Fibroblast of skin of abdomen (primary cell): ENCODE measurements around the gene CACNG4.
"Not testable (repeated sequence)": the region's sequence is repeated elsewhere in the genome, so short reads cannot be mapped to it uniquely, and the experiment has no call there.

Experiments
- DNase-seq: peaks from one replicate; pipeline ENCODE4 v3.0.0-alpha.2; 2013

Gene CACNG4

GRCh38 chr17:67018471-67019434 lies 54.2 kb downstream of the CACNG4 start:
- no peak for DNase-seq

- no peak for DNase-seq
Observed at GRCh38 chr17:67019809-67020208, 55.3 kb downstream of the CACNG4 start.

GRCh38 chr17:67020293-67020766 lies 55.8 kb downstream of the CACNG4 start:
- no peak for DNase-seq

- no peak for DNase-seq
Observed at GRCh38 chr17:67021196-67021595, 56.7 kb downstream of the CACNG4 start.

- DNase-seq: no peak
Observed at GRCh38 chr17:67021743-67022450, 57.4 kb downstream of the CACNG4 start.

- no peak for DNase-seq
Observed at GRCh38 chr17:67022451-67022810, 57.9 kb downstream of the CACNG4 start.

GRCh38 chr17:67024736-67025135 lies 60.2 kb downstream of the CACNG4 start:
- no peak for DNase-seq

GRCh38 chr17:67025216-67025792 lies 60.8 kb downstream of the CACNG4 start:
- DNase-seq: no peak

GRCh38 chr17:67026341-67026740 lies 61.8 kb downstream of the CACNG4 start:
- DNase-seq: peak; percentile 4

GRCh38 chr17:67027031-67027628 lies 62.6 kb downstream of the CACNG4 start:
- DNase-seq: no peak

GRCh38 chr17:67030641-67031040 lies 66.1 kb downstream of the CACNG4 start:
- DNase-seq: no peak

- no peak for DNase-seq
Observed at GRCh38 chr17:67032382-67032781, 67.9 kb downstream of the CACNG4 start.

GRCh38 chr17:67032985-67033384 lies 68.5 kb downstream of the CACNG4 start:
- DNase-seq: no peak

GRCh38 chr17:67033613-67034012 lies 69.1 kb downstream of the CACNG4 start:
- DNase-seq: no peak

- no peak for DNase-seq
Observed at GRCh38 chr17:67035131-67036083, 70.9 kb downstream of the CACNG4 start.

GRCh38 chr17:67038861-67039365 lies 74.4 kb downstream of the CACNG4 start:
- DNase-seq: no peak

GRCh38 chr17:67040652-67041051 lies 76.1 kb downstream of the CACNG4 start:
- DNase-seq: no peak

GRCh38 chr17:67041119-67041518 lies 76.6 kb downstream of the CACNG4 start:
- not testable (repeated sequence) for DNase-seq

- DNase-seq: no peak
Observed at GRCh38 chr17:67041531-67041930, 77.0 kb downstream of the CACNG4 start.

GRCh38 chr17:67041941-67042899 lies 77.7 kb downstream of the CACNG4 start:
- no peak for DNase-seq
